WTC11 (cell line): ENCODE measurements around the gene U2AF2. TPM values are rescaled to one million over a fixed set of nuclear protein-coding genes. Genes with fewer than 3 reads are reported as not detected.

ENCODE experiments used
- CTCF ChIP-seq: fragments of 200-600 bp; IDR thresholded peaks from 2 replicates; pipeline ENCODE4 v1.8.0; 2022; ENCODE audit warnings: antibody characterized with exemption
- EMX1 ChIP-seq: fragments of 250-450 bp; sonication (Bioruptor Pico); IDR thresholded peaks from 2 replicates; pipeline ENCODE4 v1.8.0; 2021; ENCODE audit warnings: mild to moderate bottlenecking
- ESRRA ChIP-seq: sonication (generic); formaldehyde crosslinking; IDR thresholded peaks from 2 replicates; pipeline ENCODE4 v1.8.1; 2022; ENCODE audit warnings: mild to moderate bottlenecking, missing genetic modification reagents, borderline replicate concordance
- MYBL2 ChIP-seq: sonication (generic); formaldehyde crosslinking; IDR thresholded peaks from 2 replicates; pipeline ENCODE4 v1.8.1; 2023; ENCODE audit warnings: mild to moderate bottlenecking, moderate library complexity, missing genetic modification reagents
- OVOL2 ChIP-seq: fragments of 250-450 bp; sonication (Bioruptor Pico); IDR thresholded peaks from 2 replicates; pipeline ENCODE4 v1.9.0; 2021; ENCODE audit warnings: mild to moderate bottlenecking, borderline replicate concordance
- ZNF416 ChIP-seq: fragments of 250-450 bp; sonication (Bioruptor Pico); IDR thresholded peaks from 2 replicates; pipeline ENCODE4 v1.9.0; 2021; ENCODE audit warnings: mild to moderate bottlenecking, inconsistent platforms
- ZNF532 ChIP-seq: fragments of 250-450 bp; sonication (Bioruptor Pico); IDR thresholded peaks from 2 replicates; pipeline ENCODE4 v1.9.0; 2021; ENCODE audit warnings: mild to moderate bottlenecking, borderline replicate concordance
- total RNA-seq: library from RNA; stranded (reverse); gene quantifications from 3 replicates; pipeline ENCODE4 v1.2.3, GENCODE V29; 2021

The U2AF2 gene
- total RNA-seq, 1 experiment from 2014 or later, result 302 TPM

GRCh38 chr19:55723491-55723890 lies 68.7 kb downstream of the U2AF2 start (continued):
- TF ChIP-seq CTCF (no peak), ZNF532 (CRISPR knock-in tag) (no peak), ESRRA (CRISPR knock-in tag) (no peak), MYBL2 (CRISPR knock-in tag) (no peak), OVOL2 (no peak), EMX1 (CRISPR knock-in tag) (no peak), ZNF416 (no peak)
- TF ChIP-seq, all 79 proteins: peak for 0

Other genes with a start within 250 kb of the U2AF2 start
- gene UBE2S, start 247.2 kb upstream of the U2AF2 start, total RNA-seq, result 442 to 516 TPM (median 467 TPM) in 3 replicates
- gene SHISA7, start 211.7 kb upstream of the U2AF2 start, total RNA-seq, result 0.79 to 0.94 TPM (median 0.87 TPM) in 3 replicates
- 96.3 to 96.6 TPM (median 96.4 TPM) in 3 replicates for gene ISOC2, start 193.4 kb upstream of the U2AF2 start, total RNA-seq
- gene C19orf85, start 190.3 kb upstream of the U2AF2 start, total RNA-seq, result 2.1 to 2.5 TPM (median 2.2 TPM) in 3 replicates
- gene ZNF628, start 178.4 kb upstream of the U2AF2 start, total RNA-seq, result 14.0 to 23.6 TPM (median 17.8 TPM) in 3 replicates
- 71.9 to 87.7 TPM (median 74.8 TPM) in 3 replicates for gene NAT14, start 169.8 kb upstream of the U2AF2 start, total RNA-seq
- 1.8 to 2.9 TPM (median 2.5 TPM) in 3 replicates for gene SSC5D, start 166.6 kb upstream of the U2AF2 start, total RNA-seq
- gene SBK2, start 117.9 kb upstream of the U2AF2 start, total RNA-seq, result 5.2 to 6.4 TPM (median 5.8 TPM) in 3 replicates
- gene SBK3, start 109.5 kb upstream of the U2AF2 start, total RNA-seq, result 0.90 to 1.3 TPM (median 1.1 TPM) in 3 replicates
- 29.7 to 30.4 TPM (median 30.0 TPM) in 3 replicates for gene ZNF579, start 74.2 kb upstream of the U2AF2 start, total RNA-seq
- gene FIZ1, start 55.5 kb upstream of the U2AF2 start, total RNA-seq, result 20.1 to 22.7 TPM (median 20.6 TPM) in 3 replicates
- gene ZNF524, start 54.7 kb upstream of the U2AF2 start, total RNA-seq, result 5.5 to 6.3 TPM (median 5.5 TPM) in 3 replicates
- 18.5 to 21.7 TPM (median 19.0 TPM) in 3 replicates for gene ZNF865, start 49.4 kb upstream of the U2AF2 start, total RNA-seq
- gene ZNF784, start 30.5 kb upstream of the U2AF2 start, total RNA-seq, result 9.9 to 12.1 TPM (median 11.4 TPM) in 3 replicates
- 31.3 to 33.5 TPM (median 32.0 TPM) in 3 replicates for gene ZNF580, start 14.0 kb upstream of the U2AF2 start, total RNA-seq
- 94.6 to 100 TPM (median 99.5 TPM) in 3 replicates for gene ZNF581, start 11.4 kb upstream of the U2AF2 start, total RNA-seq
- 21.1 to 24.8 TPM (median 24.8 TPM) in 3 replicates for gene CCDC106, start 6.8 kb upstream of the U2AF2 start, total RNA-seq
- 227 to 234 TPM (median 227 TPM) in 3 replicates for gene EPN1, start 20.2 kb downstream of the U2AF2 start, total RNA-seq
- gene NLRP9, start 83.4 kb downstream of the U2AF2 start, total RNA-seq, result not detected in 3 replicates
- gene RFPL4A, start 104.1 kb downstream of the U2AF2 start, total RNA-seq, result not detected in 3 replicates
- not detected in 3 replicates for gene RFPL4AL1, start 114.1 kb downstream of the U2AF2 start, total RNA-seq
- gene NLRP11, start 177.0 kb downstream of the U2AF2 start, total RNA-seq, result not detected in 3 replicates
- not detected in 3 replicates for gene NLRP4, start 181.5 kb downstream of the U2AF2 start, total RNA-seq